Activated T-helper 2 cell treated with anti-CD3 and anti-CD28 coated beads, Interferon-gamma antibody, Interleukin-2, Interleukin-4, amounts not matched to agents 10 μg/mL and 5 μg/mL and 100 μg/mL, durations not matched to agents 14 hours and 24 hours and 36 hours (primary cell): ENCODE data around the gene AZU1. TPM values are rescaled to one million over a fixed set of nuclear protein-coding genes. Genes with fewer than 3 reads are reported as not detected.
"Not testable (repeated sequence)": the region's sequence is repeated elsewhere in the genome, so short reads cannot be mapped to it uniquely, and the experiment has no call there.

Source experiments
- DNase-seq: peaks from one replicate; pipeline ENCODE4 v3.0.0; 2021; ENCODE audit warnings: low spot score
- H3K27ac Mint-ChIP-seq: one replicate; pipeline ENCODE4 v1.8.0; 2021; ENCODE audit warnings: mixed read lengths
- H3K27me3 Mint-ChIP-seq: one replicate; pipeline ENCODE4 v1.8.0; 2021; ENCODE audit warnings: low read depth, mixed read lengths
- H3K36me3 Mint-ChIP-seq: one replicate; pipeline ENCODE4 v1.8.0; 2021; ENCODE audit warnings: low read depth, mixed read lengths
- H3K4me1 Mint-ChIP-seq: one replicate; pipeline ENCODE4 v1.8.0; 2021; ENCODE audit warnings: low read depth, mixed read lengths
- H3K4me3 Mint-ChIP-seq: one replicate; pipeline ENCODE4 v1.8.0; 2021; ENCODE audit warnings: low read depth, mild to moderate bottlenecking, moderate library complexity, mixed read lengths
- H3K9me3 Mint-ChIP-seq: one replicate; pipeline ENCODE4 v1.8.0; 2021; ENCODE audit warnings: mixed read lengths
- intact Hi-C: fragments of 100-400 bp; cut with micrococcal nuclease; formaldehyde crosslinking; loops from one replicate; pipeline ENCODE4 v1.15.1; 2023
- total RNA-seq: library from RNA; stranded (reverse); gene quantifications from 2 replicates; pipeline ENCODE4 v1.2.3, GENCODE V29; 2022

Gene AZU1
- total RNA-seq, 1 donor from 2014 or later, result not detected

GRCh38 chr19:842802-843179 is 15.2 kb downstream of the AZU1 start:
- H3K4me1 Mint-ChIP-seq, intact Hi-C loops, H3K4me3 Mint-ChIP-seq, DNase-seq, H3K36me3 Mint-ChIP-seq, H3K9me3 Mint-ChIP-seq, H3K27ac Mint-ChIP-seq: not testable (repeated sequence)
- peaks cover 16% of the 10 kb centered on the region for H3K27me3 Mint-ChIP-seq

GRCh38 chr19:843180-843835 is 15.7 kb downstream of the AZU1 start:
- no peak for DNase-seq
- intact Hi-C loops, result no loop called here
- H3K27me3 Mint-ChIP-seq, result peaks cover 16% of the 10 kb centered on the region
- no peak overlapping the region for H3K4me3 Mint-ChIP-seq
- H3K9me3 Mint-ChIP-seq, result no peaks in the 10 kb centered on the region
- no peaks in the 10 kb centered on the region for H3K4me1 Mint-ChIP-seq
- no peak overlapping the region for H3K27ac Mint-ChIP-seq
- H3K36me3 Mint-ChIP-seq, result no peaks in the 10 kb centered on the region

GRCh38 chr19:843836-844545 is 16.4 kb downstream of the AZU1 start:
- Mint-ChIP-seq H3K9me3 (no peaks in the 10 kb centered on the region), H3K4me3 (no peak overlapping the region), H3K27me3 (peaks cover 16% of the 10 kb centered on the region), H3K36me3 (no peaks in the 10 kb centered on the region), H3K27ac (no peak overlapping the region), H3K4me1 (no peaks in the 10 kb centered on the region)
- no peak for DNase-seq
- intact Hi-C loops, result no loop called here

GRCh38 chr19:844546-844971 is 16.9 kb downstream of the AZU1 start:
- intact Hi-C loops, result no loop called here
- H3K27ac Mint-ChIP-seq, result no peak overlapping the region
- DNase-seq, result no peak

GRCh38 chr19:845707-846521 is 18.3 kb downstream of the AZU1 start:
- no peaks in the 10 kb centered on the region for H3K4me1 Mint-ChIP-seq
- no peaks in the 10 kb centered on the region for H3K36me3 Mint-ChIP-seq
- peaks cover 16% of the 10 kb centered on the region for H3K27me3 Mint-ChIP-seq
- H3K27ac Mint-ChIP-seq, result no peak overlapping the region
- no peak overlapping the region for H3K4me3 Mint-ChIP-seq
- no peaks in the 10 kb centered on the region for H3K9me3 Mint-ChIP-seq
- DNase-seq, result no peak
- intact Hi-C loops, result no loop called here

More at GRCh38 chr19:844546-844971, 16.9 kb downstream of the AZU1 start:
- H3K36me3 Mint-ChIP-seq, result no peaks in the 10 kb centered on the region
- peaks cover 16% of the 10 kb centered on the region for H3K27me3 Mint-ChIP-seq
- no peak overlapping the region for H3K4me3 Mint-ChIP-seq
- no peaks in the 10 kb centered on the region for H3K9me3 Mint-ChIP-seq
- no peaks in the 10 kb centered on the region for H3K4me1 Mint-ChIP-seq

- Mint-ChIP-seq H3K4me1 (no peaks in the 10 kb centered on the region), H3K36me3 (no peaks in the 10 kb centered on the region), H3K4me3 (no peak overlapping the region), H3K27ac (no peak overlapping the region), H3K27me3 (peaks cover 9% of the 10 kb centered on the region), H3K9me3 (no peaks in the 10 kb centered on the region)
- intact Hi-C loops, result no loop called here
- DNase-seq, result no peak
These were observed 20.8 kb downstream of the AZU1 start for GRCh38 chr19:848386-848921.

- H3K9me3 Mint-ChIP-seq, DNase-seq, H3K27ac Mint-ChIP-seq, H3K27me3 Mint-ChIP-seq, H3K4me1 Mint-ChIP-seq, H3K4me3 Mint-ChIP-seq, H3K36me3 Mint-ChIP-seq, intact Hi-C loops: not testable (repeated sequence)
These were observed 21.6 kb downstream of the AZU1 start for GRCh38 chr19:849195-849594.

- intact Hi-C loops, result no loop called here
- no peaks in the 10 kb centered on the region for H3K36me3 Mint-ChIP-seq
- no peak overlapping the region for H3K27ac Mint-ChIP-seq
- H3K9me3 Mint-ChIP-seq, result no peaks in the 10 kb centered on the region
- DNase-seq, result no peak
- H3K4me1 Mint-ChIP-seq, result no peaks in the 10 kb centered on the region
- no peak overlapping the region for H3K4me3 Mint-ChIP-seq
- peaks cover 6% of the 10 kb centered on the region for H3K27me3 Mint-ChIP-seq
These were observed 22.8 kb downstream of the AZU1 start for GRCh38 chr19:850221-850978.

GRCh38 chr19:850979-851335 is 23.3 kb downstream of the AZU1 start:
- intact Hi-C loops, result no loop called here
- H3K36me3 Mint-ChIP-seq, result no peaks in the 10 kb centered on the region
- no peaks in the 10 kb centered on the region for H3K9me3 Mint-ChIP-seq
- no peak for DNase-seq
- H3K4me3 Mint-ChIP-seq, result no peak overlapping the region
- no peaks in the 10 kb centered on the region for H3K4me1 Mint-ChIP-seq
- H3K27ac Mint-ChIP-seq, result no peak overlapping the region
- peaks cover 3% of the 10 kb centered on the region for H3K27me3 Mint-ChIP-seq

- no peak within 1 kb of the TSS for H3K4me3 Mint-ChIP-seq
- intact Hi-C loops, result no loop called here
- no peaks in the 10 kb centered on the region for H3K4me1 Mint-ChIP-seq
- no peaks in the 10 kb centered on the region for H3K36me3 Mint-ChIP-seq
- H3K27me3 Mint-ChIP-seq, result peaks cover under 1% of the 10 kb centered on the region
- H3K9me3 Mint-ChIP-seq, result no peaks in the 10 kb centered on the region
- no peak for DNase-seq
- H3K27ac Mint-ChIP-seq, result no peak within 1 kb of the TSS
These were observed 24.7 kb downstream of the AZU1 start, which contains the start of gene ELANE for GRCh38 chr19:852136-853013. TSS of gene ELANE (plus strand) at chr19:852303. CDS start at chr19:852329, 26 bp downstream.

- DNase-seq, result no peak
- Mint-ChIP-seq H3K36me3 (no peaks in the 10 kb centered on the region), H3K27me3 (no peaks in the 10 kb centered on the region), H3K4me3 (no peak overlapping the region), H3K9me3 (no peaks in the 10 kb centered on the region), H3K27ac (no peak overlapping the region), H3K4me1 (no peaks in the 10 kb centered on the region)
- intact Hi-C loops, result no loop called here
These were observed 25.5 kb downstream of the AZU1 start for GRCh38 chr19:853014-853585.
